Neuronal stem cell (in vitro differentiated cells): ENCODE results near the gene CLCNKA.
"Not testable (repeated sequence)": the region's sequence is repeated elsewhere in the genome, so short reads cannot be mapped to it uniquely, and the experiment has no call there.

Experiments
- DNase-seq: peaks from one replicate; pipeline ENCODE4 v3.0.0-alpha.2; 2013; ENCODE audit warnings: low spot score
- H2AFZ ChIP-seq: one replicate; pipeline ENCODE4 v1.6.1; 2013; ENCODE audit warnings: mild to moderate bottlenecking, low read length, inconsistent platforms
- H2AK5ac ChIP-seq: 2 replicates; pipeline ENCODE4 v1.6.1; 2013; ENCODE audit warnings: low read depth, mild to moderate bottlenecking, inconsistent platforms, low read length, moderate library complexity, mixed read lengths
- H2BK120ac ChIP-seq: 2 replicates; pipeline ENCODE4 v1.6.1; 2013; ENCODE audit warnings: low read depth, mild to moderate bottlenecking, inconsistent platforms, low read length, moderate library complexity, mixed read lengths
- H2BK12ac ChIP-seq: one replicate; pipeline ENCODE4 v1.6.1; 2013; ENCODE audit warnings: low read length, inconsistent platforms
- H2BK15ac ChIP-seq: 2 replicates; pipeline ENCODE4 v1.6.1; 2013; ENCODE audit warnings: mild to moderate bottlenecking, low read length, inconsistent platforms, mixed read lengths
- H2BK5ac ChIP-seq: one replicate; pipeline ENCODE4 v1.6.1; 2013; ENCODE audit warnings: inconsistent platforms, mild to moderate bottlenecking, low read length, moderate library complexity
- H3K14ac ChIP-seq: one replicate; pipeline ENCODE4 v1.6.1; 2013; ENCODE audit warnings: low read length, inconsistent platforms
- H3K18ac ChIP-seq: 2 replicates; pipeline ENCODE4 v1.6.1; 2013; ENCODE audit warnings: low read length, inconsistent platforms
- H3K23ac ChIP-seq: 2 replicates; pipeline ENCODE4 v1.6.1; 2013; ENCODE audit warnings: low read depth, mild to moderate bottlenecking, mixed read lengths, low read length, inconsistent platforms; ENCODE audit not compliant: poor library complexity
- H3K27ac ChIP-seq: replicated peaks from 3 replicates; pipeline ENCODE4 v1.5.1; 2013; ENCODE audit warnings: low read length, inconsistent platforms
- H3K27me3 ChIP-seq, 3 experiments: 2 replicates each; pipeline ENCODE4 v1.6.1; 2013; ENCODE audit warnings: low read length in 3 of 3, mild to moderate bottlenecking in 2 of 3, inconsistent platforms in 1 of 3, low read depth in 1 of 3, mixed read lengths in 1 of 3, moderate library complexity in 1 of 3; ENCODE audit not compliant: control insufficient read depth in 3 of 3, insufficient read depth in 3 of 3
- H3K36me3 ChIP-seq, 2 donors: replicated peaks in 1 of 2; 2 replicates each; pipeline ENCODE4 v1.6.1; 2013; ENCODE audit warnings: low read length in 2 of 2; ENCODE audit not compliant: control insufficient read depth in 2 of 2, insufficient read depth in 2 of 2
- H3K4ac ChIP-seq: 2 replicates; pipeline ENCODE4 v1.6.1; 2013; ENCODE audit warnings: inconsistent platforms, mild to moderate bottlenecking, low read length, moderate library complexity
- H3K4me1 ChIP-seq, 2 donors: 1 replicate in 1 of 2; 2 replicates in 1 of 2; pipeline ENCODE4 v1.6.1; 2013; ENCODE audit warnings: low read length in 2 of 2, low read depth in 1 of 2; ENCODE audit not compliant: control insufficient read depth in 2 of 2, insufficient read depth in 1 of 2
- H3K4me2 ChIP-seq: one replicate; pipeline ENCODE4 v1.6.1; 2013; ENCODE audit warnings: mild to moderate bottlenecking, low read length, inconsistent platforms; ENCODE audit not compliant: insufficient read depth, poor library complexity, severe bottlenecking
- H3K4me3 ChIP-seq, 2 donors: 2 replicates each; pipeline ENCODE4 v1.5.1; 2013; ENCODE audit warnings: low read length in 2 of 2, mild to moderate bottlenecking in 2 of 2, inconsistent platforms in 1 of 2, moderate library complexity in 1 of 2
- H3K79me1 ChIP-seq: one replicate; pipeline ENCODE4 v1.6.1; 2013; ENCODE audit warnings: low read depth, mild to moderate bottlenecking, inconsistent platforms, low read length, moderate library complexity
- H3K9ac ChIP-seq: one replicate; pipeline ENCODE4 v1.6.1; 2013; ENCODE audit warnings: mild to moderate bottlenecking, low read depth, low read length, inconsistent platforms; ENCODE audit not compliant: poor library complexity
- H3K9me3 ChIP-seq, 2 donors: replicated peaks in 1 of 2; 2 replicates each; pipeline versions ENCODE3 to v1.6.1; 2013; ENCODE audit warnings: low read length in 2 of 2, mild to moderate bottlenecking in 2 of 2, inconsistent platforms in 1 of 2, low read depth in 1 of 2, mixed read lengths in 1 of 2, moderate library complexity in 1 of 2; ENCODE audit not compliant: control insufficient read depth in 2 of 2, insufficient read depth in 1 of 2
- H4K8ac ChIP-seq: one replicate; pipeline ENCODE4 v1.6.1; 2013; ENCODE audit warnings: low read depth, mild to moderate bottlenecking, inconsistent platforms, low read length, moderate library complexity
- H4K91ac ChIP-seq: one replicate; pipeline ENCODE4 v1.6.1; 2013; ENCODE audit warnings: low read length, low read depth, mild to moderate bottlenecking, inconsistent platforms; ENCODE audit not compliant: poor library complexity
- WGBS, 2 donors: extraction: QIAGEN DNeasy Blood & Tissue Kit; methylation state at CpG; one replicate each; pipeline ENCODE4 v1.1.7; 2013; ENCODE audit warnings: missing lambda C conversion rate in 2 of 2, mixed read lengths in 1 of 2; ENCODE audit not compliant: insufficient read length in 2 of 2, insufficient replicate concordance in 1 of 2; ENCODE audit errors: extremely low coverage in 2 of 2; 5-methylcytosine and 5-hydroxymethylcytosine counted together

Gene CLCNKA

DNA sequence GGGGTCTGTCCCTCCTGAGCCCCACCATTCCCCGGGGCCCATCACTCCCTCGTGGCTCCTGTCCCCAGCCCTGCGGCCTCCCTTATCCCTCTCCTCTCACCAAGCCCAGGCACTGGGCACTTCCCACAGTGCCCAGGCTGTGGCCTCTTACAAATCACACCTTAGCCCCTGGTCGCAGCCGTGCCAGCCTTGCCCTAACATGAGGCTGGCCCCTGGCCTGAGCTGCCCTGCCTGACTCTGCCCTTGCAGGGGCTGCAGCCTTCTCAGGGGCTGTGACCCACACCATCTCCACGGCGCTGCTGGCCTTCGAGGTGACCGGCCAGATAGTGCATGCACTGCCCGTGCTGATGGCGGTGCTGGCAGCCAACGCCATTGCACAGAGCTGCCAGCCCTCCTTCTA, 30.1 kb downstream of the CLCNKA start:
- WGBS, 2 donors: no CpG with 5 or more reads among the region's 12 CpGs
- not testable (repeated sequence) for H3K4ac ChIP-seq, H3K14ac ChIP-seq, H3K9me3 ChIP-seq, H2BK5ac ChIP-seq, H3K9ac ChIP-seq, H3K27ac ChIP-seq, H2BK12ac ChIP-seq, H3K18ac ChIP-seq, H4K8ac ChIP-seq, H4K91ac ChIP-seq, H2BK120ac ChIP-seq, H2AFZ ChIP-seq, H2AK5ac ChIP-seq, DNase-seq, H3K4me2 ChIP-seq, H3K23ac ChIP-seq, H3K36me3 ChIP-seq, H2BK15ac ChIP-seq, H3K4me3 ChIP-seq, H3K79me1 ChIP-seq
- peaks cover 11 to 19% of the 10 kb centered on the region in 2 donors for H3K4me1 ChIP-seq
- peaks cover 0 to 11% (median 4%) of the 10 kb centered on the region in 3 experiments for H3K27me3 ChIP-seq

DNA sequence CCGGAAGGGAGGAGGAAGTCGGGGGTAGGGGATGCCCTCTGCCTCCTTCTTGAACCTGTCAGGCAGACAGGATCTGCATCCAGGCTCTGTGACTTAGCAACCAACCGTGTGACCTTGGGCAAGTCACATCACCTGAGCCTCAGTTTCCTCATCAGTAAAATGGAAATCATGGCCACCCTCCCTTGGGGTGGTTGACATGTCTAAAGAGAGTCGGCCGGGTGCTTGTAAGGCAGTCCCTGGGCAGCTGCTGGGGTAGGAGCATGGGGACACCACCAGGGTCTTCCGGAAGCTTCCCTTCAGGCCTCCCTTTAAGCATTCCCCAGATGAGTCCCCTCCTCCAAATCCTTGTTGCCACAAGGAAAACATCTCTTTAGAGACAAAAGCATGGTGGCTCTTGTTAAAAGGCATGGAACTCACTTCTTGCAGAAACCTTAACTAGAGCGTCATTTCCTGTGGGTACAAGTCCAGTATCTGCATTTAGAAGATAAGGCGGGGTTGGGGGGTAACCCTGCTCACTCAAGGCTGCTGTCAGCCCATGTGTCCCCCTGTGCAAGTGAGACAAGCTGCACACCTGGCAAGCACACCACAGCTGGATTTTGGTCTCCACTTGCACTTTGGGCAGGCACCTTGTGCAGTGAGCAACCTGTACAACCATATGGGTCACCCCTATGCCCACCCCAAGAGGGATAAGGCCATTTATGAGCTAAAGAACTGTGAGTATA, 32.1 kb downstream of the CLCNKA start:
- Histone ChIP-seq H3K79me1 (no peaks in the 10 kb centered on the region), H2BK120ac (no peak overlapping the region)
- no CpG with 5 or more reads among the region's 8 CpGs for WGBS, 2 donors

DNA sequence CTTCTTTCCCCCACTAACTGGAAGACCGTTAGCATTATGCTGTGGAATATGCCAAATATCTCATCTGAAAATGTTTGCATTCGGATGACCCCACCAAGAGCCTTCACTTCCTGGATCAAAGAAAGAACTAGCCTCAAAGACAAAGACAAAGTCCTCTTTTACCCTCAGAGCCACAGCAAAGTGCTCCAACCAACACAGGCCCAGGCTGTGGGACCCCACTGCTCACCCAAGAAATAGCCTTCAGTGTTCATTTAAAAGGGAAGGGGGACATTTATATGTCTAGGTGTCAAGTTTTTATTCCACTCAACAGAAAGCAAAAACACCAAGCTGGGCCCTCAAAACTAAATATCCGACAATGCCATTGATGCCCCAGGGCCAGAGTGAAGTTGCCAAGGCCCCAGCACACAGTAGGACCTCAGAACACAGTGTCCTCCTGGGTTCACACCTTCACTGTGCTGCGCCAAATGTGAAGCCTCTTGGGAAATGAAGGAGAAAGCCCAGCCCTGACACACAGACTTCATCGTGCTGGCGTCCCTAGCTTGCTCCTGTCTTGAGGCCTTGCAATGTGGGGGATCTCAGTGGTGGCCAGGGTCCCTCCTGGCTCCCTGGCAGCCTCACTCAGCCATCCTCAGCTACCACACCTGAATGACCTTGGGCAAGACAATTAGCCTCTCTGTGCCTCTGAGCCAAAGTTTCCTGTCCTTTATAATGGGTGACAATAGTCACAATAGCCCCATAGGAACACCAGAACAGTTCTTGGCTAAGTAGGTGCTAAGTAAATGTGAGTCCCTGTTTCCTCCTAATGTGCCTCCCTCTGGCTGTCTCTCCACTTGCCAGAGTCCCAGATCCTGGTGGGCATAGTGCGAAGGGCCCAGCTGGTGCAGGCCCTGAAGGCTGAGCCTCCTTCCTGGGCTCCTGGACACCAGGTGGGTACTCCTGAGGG, 33.0 kb downstream of the CLCNKA start:
- Histone ChIP-seq H3K18ac (no peak overlapping the region), H4K91ac (no peak overlapping the region), H2BK5ac (no peak overlapping the region), H3K79me1 (no peaks in the 10 kb centered on the region), H3K4me2 (no peak overlapping the region), H3K36me3 (no peaks in the 10 kb centered on the region), H3K4me3 (no peak overlapping the region), H3K4me1 (peaks cover 6 to 11% of the 10 kb centered on the region in 2 donors), H3K27ac (no peak overlapping the region), H2AK5ac (peak overlapping the region; percentile 54), H3K9me3 (no peaks in the 10 kb centered on the region), H2BK120ac (no peak overlapping the region), H2AFZ (no peak overlapping the region), H3K23ac (no peak overlapping the region), H4K8ac (no peak overlapping the region), H2BK12ac (no peak overlapping the region), H3K4ac (no peak overlapping the region), H3K9ac (no peak overlapping the region), H2BK15ac (no peak overlapping the region), H3K27me3 (peaks cover 0 to 3% (median 2%) of the 10 kb centered on the region in 3 experiments), H3K14ac (no peak overlapping the region)
- no CpG with 5 or more reads among the region's 7 CpGs for WGBS, 2 donors
- DNase-seq: no peak

More for the DNA sequence above, 32.1 kb downstream of the CLCNKA start:
- Histone ChIP-seq H3K4ac (no peak overlapping the region), H3K27me3 (peaks cover 0 to 3% (median 2%) of the 10 kb centered on the region in 3 experiments), H2AK5ac (no peak overlapping the region), H2AFZ (no peak overlapping the region), H3K14ac (no peak overlapping the region), H3K9ac (no peak overlapping the region), H2BK12ac (no peak overlapping the region), H3K27ac (no peak overlapping the region), H4K8ac (no peak overlapping the region), H3K23ac (no peak overlapping the region), H3K9me3 (no peaks in the 10 kb centered on the region), H3K4me2 (no peak overlapping the region), H2BK5ac (no peak overlapping the region), H3K36me3 (no peaks in the 10 kb centered on the region), H3K4me3 (no peak overlapping the region), H3K18ac (no peak overlapping the region), H3K4me1 (peaks cover 8 to 14% of the 10 kb centered on the region in 2 donors), H4K91ac (no peak overlapping the region), H2BK15ac (peak overlapping the region; percentile 63)
- no peak for DNase-seq
